H9 (cell line): ENCODE data around the gene CAMTA1. TPM values are rescaled to one million over a fixed set of nuclear protein-coding genes. Genes with fewer than 3 reads are reported as not detected.

ENCODE experiments used
- DNase-seq: peaks from one replicate; pipeline ENCODE4 v3.0.0-alpha.2; 2017
- H2AFZ ChIP-seq: one replicate; pipeline ENCODE4 v1.6.1; 2013; ENCODE audit warnings: mild to moderate bottlenecking, low read length, control low read depth, moderate library complexity
- H2AK5ac ChIP-seq: 2 replicates; pipeline ENCODE4 v1.6.1; 2013; ENCODE audit warnings: low read length, control low read depth, mixed read lengths; ENCODE audit not compliant: insufficient read length
- H2BK120ac ChIP-seq: one replicate; pipeline ENCODE4 v1.6.1; 2013; ENCODE audit warnings: low read depth, mild to moderate bottlenecking, low read length, control low read depth, inconsistent platforms; ENCODE audit not compliant: poor library complexity, severe bottlenecking
- H2BK12ac ChIP-seq: 2 replicates; pipeline ENCODE4 v1.6.1; 2013; ENCODE audit warnings: low read length, control low read depth, mixed read lengths, low read depth; ENCODE audit not compliant: insufficient read length
- H2BK15ac ChIP-seq: 2 replicates; pipeline ENCODE4 v1.6.1; 2013; ENCODE audit warnings: low read depth, low read length, control low read depth
- H2BK20ac ChIP-seq: one replicate; pipeline ENCODE4 v1.6.1; 2013; ENCODE audit warnings: low read depth, mild to moderate bottlenecking, low read length, control low read depth, inconsistent platforms; ENCODE audit not compliant: poor library complexity, severe bottlenecking
- H2BK5ac ChIP-seq: 2 replicates; pipeline ENCODE4 v1.6.1; 2013; ENCODE audit warnings: low read length, control low read depth, mixed read lengths; ENCODE audit not compliant: insufficient read length
- H3K14ac ChIP-seq: 2 replicates; pipeline ENCODE4 v1.6.1; 2013; ENCODE audit warnings: low read length, control low read depth; ENCODE audit not compliant: insufficient read depth
- H3K18ac ChIP-seq: 2 replicates; pipeline ENCODE4 v1.6.1; 2013; ENCODE audit warnings: low read depth, mild to moderate bottlenecking, mixed read lengths, low read length, control low read depth; ENCODE audit not compliant: insufficient read length
- H3K23ac ChIP-seq: 2 replicates; pipeline ENCODE4 v1.6.1; 2013; ENCODE audit warnings: low read length, control low read depth, mixed read lengths, low read depth; ENCODE audit not compliant: insufficient read length
- H3K23me2 ChIP-seq: 2 replicates; pipeline ENCODE4 v1.6.1; 2013; ENCODE audit warnings: low read depth, mild to moderate bottlenecking, mixed read lengths, low read length, control low read depth; ENCODE audit not compliant: insufficient read length, poor library complexity, severe bottlenecking
- H3K27ac ChIP-seq: 2 replicates; pipeline ENCODE4 v1.5.1; 2013; ENCODE audit warnings: low read length, control low read depth, mixed read lengths, low read depth; ENCODE audit not compliant: insufficient read length
- H3K27me3 ChIP-seq: 2 replicates; pipeline ENCODE4 v1.6.1; 2013; ENCODE audit warnings: low read length, control low read depth, inconsistent platforms; ENCODE audit not compliant: insufficient read depth
- H3K4ac ChIP-seq: 2 replicates; pipeline ENCODE4 v1.6.1; 2013; ENCODE audit warnings: low read depth, mild to moderate bottlenecking, control low read depth, inconsistent platforms, low read length, moderate library complexity
- H3K4me1 ChIP-seq: 2 replicates; pipeline ENCODE4 v1.6.1; 2013; ENCODE audit warnings: low read length, control low read depth, inconsistent platforms; ENCODE audit not compliant: insufficient read depth
- H3K4me2 ChIP-seq: 2 replicates; pipeline ENCODE4 v1.6.1; 2013; ENCODE audit warnings: low read length, control low read depth, mixed read lengths; ENCODE audit not compliant: insufficient read length, insufficient read depth
- H3K56ac ChIP-seq: 2 replicates; pipeline ENCODE4 v1.6.1; 2013; ENCODE audit warnings: low read depth, mild to moderate bottlenecking, mixed read lengths, low read length, control low read depth; ENCODE audit not compliant: insufficient read length
- H3K79me1 ChIP-seq: 2 replicates; pipeline ENCODE4 v1.6.1; 2013; ENCODE audit warnings: low read depth, mild to moderate bottlenecking, moderate library complexity, low read length, control low read depth, inconsistent platforms; ENCODE audit not compliant: insufficient read depth, poor library complexity, severe bottlenecking
- H3K79me2 ChIP-seq: 2 replicates; pipeline ENCODE4 v1.6.1; 2013; ENCODE audit warnings: low read length, control low read depth, inconsistent platforms; ENCODE audit not compliant: insufficient read depth
- H3K9ac ChIP-seq: 2 replicates; pipeline ENCODE4 v1.6.1; 2013; ENCODE audit warnings: low read length, control low read depth, mixed read lengths; ENCODE audit not compliant: insufficient read length; ENCODE audit errors: extremely low read depth
- H3K9me3 ChIP-seq: one replicate; pipeline ENCODE4 v1.6.1; 2013; ENCODE audit warnings: low read depth, low read length, inconsistent platforms; ENCODE audit not compliant: control insufficient read depth
- H3T11ph ChIP-seq: one replicate; pipeline ENCODE4 v1.6.1; 2013; ENCODE audit warnings: mild to moderate bottlenecking, low read length, control low read depth, inconsistent platforms
- H4K20me1 ChIP-seq: one replicate; pipeline ENCODE4 v1.6.1; 2013; ENCODE audit not compliant: control insufficient read depth, insufficient read length, insufficient read depth
- H4K5ac ChIP-seq: 2 replicates; pipeline ENCODE4 v1.6.1; 2013; ENCODE audit warnings: low read depth, mild to moderate bottlenecking, mixed read lengths, low read length, control low read depth; ENCODE audit not compliant: insufficient read length
- H4K8ac ChIP-seq: replicated peaks from 2 replicates; pipeline ENCODE4 v1.6.1; 2013; ENCODE audit warnings: low read length, control low read depth, mixed read lengths, low read depth; ENCODE audit not compliant: insufficient read length
- H4K91ac ChIP-seq: 2 replicates; pipeline ENCODE4 v1.6.1; 2013; ENCODE audit warnings: low read depth, mild to moderate bottlenecking, moderate library complexity, mixed read lengths, low read length, control low read depth; ENCODE audit not compliant: insufficient read length
- H3K27ac Mint-ChIP-seq, 3 experiments: 2 replicates in 2 of 3; 3 replicates in 1 of 3; pipeline ENCODE4 v1.8.0; 2020 to 2021; ENCODE audit warnings: mixed read lengths in 3 of 3, mild to moderate bottlenecking in 1 of 3, moderate library complexity in 1 of 3
- H3K27me3 Mint-ChIP-seq: 2 replicates; pipeline ENCODE4 v1.8.0; 2021; ENCODE audit warnings: low read depth, mild to moderate bottlenecking, moderate library complexity, mixed read lengths
- H3K36me3 Mint-ChIP-seq, 3 experiments: 2 replicates in 2 of 3; 3 replicates in 1 of 3; pipeline ENCODE4 v1.8.0; 2020 to 2021; ENCODE audit warnings: low read depth in 3 of 3, mixed read lengths in 3 of 3; ENCODE audit not compliant: insufficient read depth in 1 of 3
- H3K4me1 Mint-ChIP-seq, 2 experiments: 2 replicates each; pipeline ENCODE4 v1.8.0; 2020; ENCODE audit warnings: mixed read lengths in 2 of 2
- H3K4me3 Mint-ChIP-seq, 2 experiments: 2 replicates in 1 of 2; 3 replicates in 1 of 2; pipeline ENCODE4 v1.8.0; 2020 to 2021; ENCODE audit warnings: mild to moderate bottlenecking in 2 of 2, mixed read lengths in 2 of 2, moderate library complexity in 1 of 2
- H3K9me3 Mint-ChIP-seq, 2 experiments: 2 replicates in 1 of 2; 3 replicates in 1 of 2; pipeline ENCODE4 v1.8.0; 2020; ENCODE audit warnings: mild to moderate bottlenecking in 2 of 2, mixed read lengths in 2 of 2, moderate library complexity in 1 of 2
- CTCF ChIP-seq: fragments of 200-600 bp; sonication (generic); conservative IDR thresholded peaks from 3 replicates; pipeline ENCODE4 v1.8.0; 2021; ENCODE audit warnings: antibody characterized with exemption, mild to moderate bottlenecking
- WGBS: extraction: QIAGEN DNeasy Blood & Tissue Kit; methylation state at CpG from one replicate; pipeline ENCODE4 v1.1.7; 2013; ENCODE audit warnings: missing lambda C conversion rate, low lambda C conversion rate, mixed read lengths; ENCODE audit not compliant: insufficient read length; ENCODE audit errors: extremely low coverage; 5-methylcytosine and 5-hydroxymethylcytosine counted together
- total RNA-seq: library from RNA; stranded (reverse); gene quantifications from 2 replicates; pipeline ENCODE4 v1.2.1, GENCODE V29; 2021

The CAMTA1 gene
- total RNA-seq, 1 experiment from 2014 or later: 115 TPM

DNA sequence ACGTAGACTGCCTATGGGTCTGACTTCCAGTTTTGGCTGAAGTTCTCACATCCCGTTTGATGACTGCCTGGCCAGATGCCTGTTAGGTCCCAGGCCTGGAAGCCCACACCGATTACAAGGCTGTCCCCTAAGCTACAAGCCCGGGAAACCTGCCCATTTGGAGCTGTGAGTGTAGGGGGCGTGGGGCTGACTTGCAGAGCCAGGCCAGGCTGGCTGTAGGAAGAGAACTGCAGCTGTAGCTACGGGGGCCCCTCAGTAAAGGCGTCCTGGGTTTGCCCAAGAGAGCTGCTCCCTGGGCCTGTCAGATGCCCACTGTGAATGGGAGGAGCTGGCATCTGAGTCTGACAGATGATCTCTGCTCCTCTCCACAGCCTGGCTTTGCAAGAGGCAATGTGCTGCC, 199.7 kb downstream of the CAMTA1 start:
- Histone ChIP-seq H4K5ac (no peak overlapping the region), H2BK5ac (no peak overlapping the region), H2BK20ac (no peak overlapping the region), H3T11ph (no peak overlapping the region), H3K9me3 (no peaks in the 10 kb centered on the region), H2BK12ac (no peak overlapping the region), H3K79me1 (no peaks in the 10 kb centered on the region), H3K23ac (no peak overlapping the region), H3K23me2 (no peaks in the 10 kb centered on the region), H4K20me1 (no peaks in the 10 kb centered on the region), H3K18ac (no peak overlapping the region), H3K56ac (no peak overlapping the region), H3K27ac (no peak overlapping the region), H3K4me1 (peaks cover 3% of the 10 kb centered on the region; the same call in 1 of the 2 replicates), H3K14ac (no peak overlapping the region; the same call in 1 of the 2 replicates), H4K8ac (no peak overlapping the region), H3K9ac (no peak overlapping the region), H3K4ac (no peak overlapping the region), H2BK120ac (no peak overlapping the region), H3K27me3 (no peaks in the 10 kb centered on the region), H2AK5ac (no peak overlapping the region), H4K91ac (no peak overlapping the region), H3K79me2 (no peaks in the 10 kb centered on the region), H2BK15ac (no peak overlapping the region), H2AFZ (no peak overlapping the region), H3K4me2 (no peak overlapping the region)
- peaks cover 2 to 6% of the 10 kb centered on the region in 2 experiments; a peak in 4 of 5 replicates for H3K9me3 Mint-ChIP-seq
- H3K27ac Mint-ChIP-seq: no peak overlapping the region
- H3K4me1 Mint-ChIP-seq: peaks cover 34 to 47% of the 10 kb centered on the region in 2 experiments
- H3K36me3 Mint-ChIP-seq: peaks cover 0 to 2% (median 0%) of the 10 kb centered on the region in 3 experiments; a peak in 3 of 7 replicates
- DNase-seq: no peak
- no CpG with 5 or more reads among the region's 7 CpGs for WGBS
- no peaks in the 10 kb centered on the region; the same call in 1 of the 2 replicates for H3K27me3 Mint-ChIP-seq
- TF ChIP-seq CTCF: no peak
- H3K4me3 Mint-ChIP-seq: no peak overlapping the region
